HCT116 (cell line): ENCODE results near the gene CYP27A1. TPM values are rescaled to one million over a fixed set of nuclear protein-coding genes. Genes with fewer than 3 reads are reported as not detected.

Source experiments
- ATAC-seq: fragments of 200-7000 bp; cut with Tn5 transposase; 2 replicates; pipeline ENCODE4 v1.9.1; 2020; ENCODE audit warnings: mild to moderate bottlenecking, moderate library complexity
- BruUV-seq: library from RNA; stranded (reverse); fragments of 400-500 nt; replicated peaks from 2 replicates; lab custom pipeline; 2021; lab: Mats Ljungman, UMichigan
- CTCF ChIA-PET: fragments of 300-600 bp; sonication (Branson Sonifier 250); formaldehyde crosslinking; loops from one replicate; lab custom pipeline; 2021; ENCODE audit warnings: antibody characterized with exemption; lab: Charles Lee
- POLR2A ChIA-PET: fragments of 300-600, 350-600 bp; sonication (Branson Sonifier 250); formaldehyde crosslinking; loops from one replicate; lab custom pipeline; 2021; ENCODE audit warnings: antibody characterized with exemption; lab: Charles Lee
- RAD21 ChIA-PET, 2 experiments: fragments of 300-600 bp; sonication (Branson Sonifier 250); formaldehyde crosslinking; loops; one replicate each; lab custom pipeline; 2023; ENCODE audit warnings: low total read pairs in 2 of 2; ENCODE audit not compliant: uncharacterized antibody in 2 of 2, unreplicated experiment in 2 of 2, low non-redundant PET in 1 of 2; lab: Charles Lee
- DNase-seq: peaks from one replicate; pipeline ENCODE4 v3.0.0-alpha.2; 2010; ENCODE audit warnings: low read depth, low spot score
- H2AFZ ChIP-seq: fragments of 200-600 bp; shearing (Covaris generic), sonication (generic); 2 replicates; pipeline ENCODE4 v1.6.1; 2017; ENCODE audit warnings: low read depth, mixed run types, mixed read lengths, antibody characterized with exemption, low read length; ENCODE audit not compliant: poor library complexity, severe bottlenecking
- H3K27ac ChIP-seq: 2 replicates; pipeline ENCODE4 v1.5.1; 2012; ENCODE audit warnings: low read depth, low read length
- H3K27me3 ChIP-seq: fragments of 200-600 bp; sonication (generic); 2 replicates; pipeline ENCODE4 v1.6.1; 2016; ENCODE audit warnings: mixed run types, low read length, mixed read lengths; ENCODE audit not compliant: insufficient read depth
- H3K36me3 ChIP-seq, 2 experiments: fragments of 200-500 bp in 1 of 2; fragments of 200-600 bp in 1 of 2; sonication (Bioruptor generic) in 1 of 2; sonication (generic) in 1 of 2; 2 replicates each; pipeline versions ENCODE4 v1.5.1 to v1.6.1; 2014 to 2016; ENCODE audit warnings: low read length in 2 of 2, inconsistent platforms in 1 of 2, mixed read lengths in 1 of 2, mixed run types in 1 of 2; ENCODE audit not compliant: insufficient read depth in 2 of 2, control insufficient read depth in 1 of 2
- H3K4me1 ChIP-seq, 2 experiments: fragments of 200-600 bp in 1 of 2; sonication (generic) in 1 of 2; 2 replicates each; pipeline versions ENCODE4 v1.5.1 to v1.6.1; 2012 to 2017; ENCODE audit warnings: low read length in 2 of 2, inconsistent platforms in 1 of 2, mild to moderate bottlenecking in 1 of 2, mixed read lengths in 1 of 2, mixed run types in 1 of 2, moderate library complexity in 1 of 2; ENCODE audit not compliant: insufficient read depth in 2 of 2, control insufficient read depth in 1 of 2
- H3K4me2 ChIP-seq: fragments of 200-600 bp; sonication (generic); 2 replicates; pipeline ENCODE4 v1.6.1; 2017; ENCODE audit warnings: mixed run types, low read length, mixed read lengths
- H3K4me3 ChIP-seq, 2 experiments: fragments of 200-600 bp in 1 of 2; sonication (generic) in 1 of 2; replicated peaks in 1 of 2; 2 replicates each; pipeline ENCODE4 v1.5.1; 2011 to 2016; ENCODE audit warnings: low read length in 2 of 2, control low read depth in 1 of 2, low read depth in 1 of 2, mild to moderate bottlenecking in 1 of 2, mixed read lengths in 1 of 2, mixed run types in 1 of 2
- H3K79me2 ChIP-seq: fragments of 200-600 bp; sonication (generic); 2 replicates; pipeline ENCODE4 v1.6.1; 2017; ENCODE audit warnings: mild to moderate bottlenecking, mixed run types, low read length, moderate library complexity, mixed read lengths; ENCODE audit not compliant: insufficient read depth
- H3K9ac ChIP-seq: fragments of 200-600 bp; sonication (generic); 2 replicates; pipeline ENCODE4 v1.6.1; 2016; ENCODE audit warnings: low read length, mixed read lengths
- H3K9me2 ChIP-seq: fragments of 200-600 bp; sonication (generic), shearing (Covaris generic); 2 replicates; pipeline ENCODE4 v1.6.1; 2017; ENCODE audit warnings: mixed run types, mild to moderate bottlenecking, moderate library complexity; ENCODE audit not compliant: insufficient read depth
- H3K9me3 ChIP-seq, 2 experiments: fragments of 200-500 bp in 1 of 2; fragments of 200-600 bp in 1 of 2; sonication (Bioruptor generic) in 1 of 2; sonication (generic) in 1 of 2; 2 replicates each; pipeline ENCODE4 v1.6.1; 2014 to 2017; ENCODE audit warnings: low read length in 2 of 2, mixed read lengths in 2 of 2, inconsistent platforms in 1 of 2, low read depth in 1 of 2, mild to moderate bottlenecking in 1 of 2, mixed run types in 1 of 2, moderate library complexity in 1 of 2; ENCODE audit not compliant: control insufficient read depth in 1 of 2, insufficient read depth in 1 of 2
- H4K20me1 ChIP-seq: fragments of 200-600 bp; sonication (generic), shearing (Covaris generic); 2 replicates; pipeline ENCODE4 v1.6.1; 2017; ENCODE audit warnings: mixed run types, mild to moderate bottlenecking, moderate library complexity; ENCODE audit not compliant: insufficient read depth
- CTCF ChIP-seq, 3 experiments: fragments of 200-600 bp in 1 of 3; sonication (generic) in 1 of 3; IDR thresholded peaks in 2 of 3; conservative IDR thresholded peaks in 1 of 3; 2 replicates each; pipeline ENCODE4 v1.5.1; 2012 to 2017; ENCODE audit warnings: low read depth in 2 of 3, low read length in 2 of 3, antibody characterized with exemption in 1 of 3, borderline replicate concordance in 1 of 3, control low read depth in 1 of 3, mild to moderate bottlenecking in 1 of 3, mixed read lengths in 1 of 3, mixed run types in 1 of 3, moderate library complexity in 1 of 3; ENCODE audit not compliant: insufficient read depth in 1 of 3
- EGR1 ChIP-seq: IDR thresholded peaks from 2 replicates; pipeline ENCODE4 v1.6.1; 2012; ENCODE audit warnings: low read depth
- ELF1 ChIP-seq: IDR thresholded peaks from 2 replicates; pipeline ENCODE4 v1.6.1; 2012; ENCODE audit warnings: low read depth, borderline replicate concordance
- EZH2 ChIP-seq: fragments of 200-600 bp; sonication (generic); IDR thresholded peaks from 2 replicates; pipeline ENCODE4 v1.6.1; 2017; ENCODE audit warnings: antibody characterized with exemption, mixed run types
- FOSL1 ChIP-seq: IDR thresholded peaks from 2 replicates; pipeline ENCODE4 v1.6.1; 2012; ENCODE audit warnings: low read depth
- JUND ChIP-seq: IDR thresholded peaks from 2 replicates; pipeline ENCODE4 v1.6.1; 2012
- SP1 ChIP-seq: IDR thresholded peaks from 2 replicates; pipeline ENCODE4 v1.6.1; 2012; ENCODE audit warnings: low read depth
- YY1 ChIP-seq: IDR thresholded peaks from 2 replicates; pipeline ENCODE4 v1.6.1; 2011; ENCODE audit warnings: low read length, low read depth, moderate library complexity, mild to moderate bottlenecking; ENCODE audit not compliant: insufficient replicate concordance; ENCODE audit errors: extremely low read depth
- ZNF274 ChIP-seq: fragments of 200-500 bp; sonication (Bioruptor generic); IDR thresholded peaks from 2 replicates; pipeline ENCODE4 v1.6.1; 2014; ENCODE audit warnings: mild to moderate bottlenecking, low read depth, low read length, inconsistent platforms
- intact Hi-C: fragments of 100-400 bp; cut with micrococcal nuclease; formaldehyde crosslinking; loops from 2 replicates; pipeline ENCODE4 v1.10.0; 2022
- total RNA-seq: library from RNA; stranded (reverse); gene quantifications from one replicate; pipeline ENCODE4 v1.2.1, GENCODE V29; 2021; ENCODE audit not compliant: unreplicated experiment
- TF ChIP-seq, protein P1 (sequence below): IDR thresholded peaks from 2 replicates; pipeline ENCODE4 v1.6.1; 2012

CYP27A1 gene
- total RNA-seq, 1 experiment from 2014 or later: 1.6 TPM

DNA sequence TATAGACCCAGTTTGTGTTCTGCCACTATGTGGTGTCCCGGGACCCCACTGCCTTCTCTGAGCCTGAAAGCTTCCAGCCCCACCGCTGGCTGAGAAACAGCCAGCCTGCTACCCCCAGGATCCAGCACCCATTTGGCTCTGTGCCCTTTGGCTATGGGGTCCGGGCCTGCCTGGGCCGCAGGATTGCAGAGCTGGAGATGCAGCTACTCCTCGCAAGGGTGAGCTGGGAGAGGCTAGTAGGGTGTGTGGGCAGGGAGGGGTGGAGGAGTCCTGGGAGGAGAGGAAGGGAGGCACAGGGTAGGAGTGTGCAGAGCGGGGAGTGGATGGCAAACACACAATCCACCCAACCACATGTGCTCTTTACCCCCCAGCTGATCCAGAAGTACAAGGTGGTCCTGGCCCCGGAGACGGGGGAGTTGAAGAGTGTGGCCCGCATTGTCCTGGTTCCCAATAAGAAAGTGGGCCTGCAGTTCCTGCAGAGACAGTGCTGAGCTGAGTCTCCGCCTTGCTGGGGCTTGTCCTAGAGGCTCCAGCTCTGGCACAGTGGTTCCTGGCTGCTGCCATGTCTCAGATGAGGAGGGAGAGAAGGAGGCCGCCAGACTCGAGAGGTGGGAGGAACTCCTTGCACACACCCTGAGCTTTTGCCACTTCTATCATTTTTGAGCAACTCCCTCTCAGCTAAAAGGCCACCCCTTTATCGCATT lies 32.7 kb downstream of the CYP27A1 start:
- no peak overlapping the region for H3K4me3 ChIP-seq
- no peaks in the 10 kb centered on the region for H3K9me2 ChIP-seq
- no peak for TF ChIP-seq ELF1
- TF ChIP-seq EZH2: no peak
- TF ChIP-seq FOSL1: no peak
- no peak for TF ChIP-seq EGR1
- no peak for TF ChIP-seq CTCF (IDR thresholded peaks at IDR 0.05 in 2 of 3, conservative IDR thresholded peaks at IDR 0.05 in 1 of 3; ENCODE audit: borderline replicate concordance in 1 of 3, insufficient read depth in 1 of 3, low read depth in 2 of 3, low read length in 2 of 3)
- TF ChIP-seq SP1: no peak
- no peak for TF ChIP-seq JUND
- no peak for TF ChIP-seq YY1
- TF ChIP-seq ZNF274: no peak
- TF ChIP-seq, protein P1, sequence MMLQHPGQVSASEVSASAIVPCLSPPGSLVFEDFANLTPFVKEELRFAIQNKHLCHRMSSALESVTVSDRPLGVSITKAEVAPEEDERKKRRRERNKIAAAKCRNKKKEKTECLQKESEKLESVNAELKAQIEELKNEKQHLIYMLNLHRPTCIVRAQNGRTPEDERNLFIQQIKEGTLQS: no peak
- ATAC-seq (no peak), DNase-seq (no peak)
- ChIA-PET RAD21 (no interaction called here), POLR2A (no interaction called here), CTCF (no interaction called here)
- no peaks in the 10 kb centered on the region for H3K79me2 ChIP-seq
- no peak overlapping the region for H3K4me2 ChIP-seq
- H2AFZ ChIP-seq: no peak overlapping the region
- no peaks in the 10 kb centered on the region for H3K36me3 ChIP-seq
- no TSS peak for BruUV-seq
- no peaks in the 10 kb centered on the region for H4K20me1 ChIP-seq
- no peak overlapping the region for H3K9ac ChIP-seq
- intact Hi-C loops: no loop called here
- no peaks in the 10 kb centered on the region for H3K27me3 ChIP-seq
- no peaks in the 10 kb centered on the region for H3K9me3 ChIP-seq
- no peak overlapping the region for H3K27ac ChIP-seq
- H3K4me1 ChIP-seq: no peaks in the 10 kb centered on the region
